Mesenchymal stem cell (in vitro differentiated cells and primary cell): ENCODE results near the gene IRF5.

Experiments
- DNase-seq: peaks from one replicate; pipeline ENCODE4 v3.0.0-alpha.2; 2013
- H2AFZ ChIP-seq: one replicate; pipeline ENCODE4 v1.6.1; 2013; ENCODE audit warnings: low read depth, mild to moderate bottlenecking, control low read depth, inconsistent platforms, low read length, moderate library complexity
- H2AK5ac ChIP-seq: 2 replicates; pipeline ENCODE4 v1.6.1; 2013; ENCODE audit warnings: low read length, moderate library complexity, mild to moderate bottlenecking, inconsistent platforms; ENCODE audit not compliant: severe bottlenecking
- H2BK120ac ChIP-seq: one replicate; pipeline ENCODE4 v1.6.1; 2013; ENCODE audit warnings: low read depth, mild to moderate bottlenecking, inconsistent platforms, low read length, moderate library complexity
- H2BK12ac ChIP-seq, 2 experiments: one replicate each; pipeline ENCODE4 v1.6.1; 2013; ENCODE audit warnings: inconsistent platforms in 2 of 2, low read length in 2 of 2, mild to moderate bottlenecking in 2 of 2, moderate library complexity in 2 of 2, control low read depth in 1 of 2
- H2BK15ac ChIP-seq: one replicate; pipeline ENCODE4 v1.6.1; 2013; ENCODE audit warnings: mild to moderate bottlenecking, low read depth, inconsistent platforms; ENCODE audit not compliant: poor library complexity, severe bottlenecking
- H2BK5ac ChIP-seq: 2 replicates; pipeline ENCODE4 v1.6.1; 2013; ENCODE audit warnings: low read depth, mild to moderate bottlenecking, low read length, control low read depth, inconsistent platforms; ENCODE audit not compliant: poor library complexity, severe bottlenecking
- H3K14ac ChIP-seq, 2 experiments: one replicate each; pipeline ENCODE4 v1.6.1; 2013; ENCODE audit warnings: inconsistent platforms in 2 of 2, low read length in 2 of 2, control low read depth in 1 of 2, mild to moderate bottlenecking in 1 of 2, moderate library complexity in 1 of 2
- H3K18ac ChIP-seq, 2 experiments: one replicate each; pipeline ENCODE4 v1.6.1; 2013; ENCODE audit warnings: inconsistent platforms in 2 of 2, low read length in 2 of 2, control low read depth in 1 of 2, low read depth in 1 of 2, mild to moderate bottlenecking in 1 of 2
- H3K23ac ChIP-seq, 2 experiments: one replicate each; pipeline ENCODE4 v1.6.1; 2013; ENCODE audit warnings: inconsistent platforms in 2 of 2, low read length in 2 of 2, mild to moderate bottlenecking in 2 of 2, moderate library complexity in 2 of 2, control low read depth in 1 of 2
- H3K27ac ChIP-seq: 2 replicates; pipeline ENCODE4 v1.5.1; 2013; ENCODE audit warnings: mild to moderate bottlenecking, moderate library complexity, low read length, control low read depth, inconsistent platforms; ENCODE audit not compliant: poor library complexity, severe bottlenecking
- H3K27me3 ChIP-seq, 2 experiments: 2 replicates each; pipeline versions ENCODE4 v1.6.1 to v1.7.0; 2013; ENCODE audit warnings: low read length in 2 of 2, mild to moderate bottlenecking in 2 of 2, moderate library complexity in 2 of 2, control low read depth in 1 of 2, inconsistent platforms in 1 of 2; ENCODE audit not compliant: control insufficient read depth in 1 of 2, insufficient read depth in 1 of 2
- H3K36me3 ChIP-seq, 2 experiments: 2 replicates each; pipeline versions ENCODE4 v1.6.1 to v1.7.0; 2013; ENCODE audit warnings: low read length in 2 of 2, control low read depth in 1 of 2, inconsistent platforms in 1 of 2, low read depth in 1 of 2, mild to moderate bottlenecking in 1 of 2; ENCODE audit not compliant: insufficient read depth in 2 of 2, control insufficient read depth in 1 of 2
- H3K4ac ChIP-seq, 2 experiments: one replicate each; pipeline ENCODE4 v1.6.1; 2013; ENCODE audit warnings: inconsistent platforms in 2 of 2, low read length in 2 of 2, mild to moderate bottlenecking in 2 of 2, moderate library complexity in 2 of 2, control low read depth in 1 of 2, low read depth in 1 of 2
- H3K4me1 ChIP-seq: 2 replicates; pipeline ENCODE4 v1.6.1; 2013; ENCODE audit warnings: low read depth, low read length, control low read depth; ENCODE audit not compliant: control insufficient read depth, insufficient read depth
- H3K4me2 ChIP-seq: 2 replicates; pipeline ENCODE4 v1.6.1; 2013; ENCODE audit warnings: low read length, mild to moderate bottlenecking, inconsistent platforms; ENCODE audit not compliant: poor library complexity, severe bottlenecking
- H3K4me3 ChIP-seq, 2 experiments: 2 replicates each; pipeline versions ENCODE4 v1.5.1 to v1.7.0; 2013; ENCODE audit warnings: low read length in 2 of 2, mild to moderate bottlenecking in 2 of 2, control low read depth in 1 of 2, low read depth in 1 of 2; ENCODE audit not compliant: insufficient read depth in 1 of 2
- H3K79me1 ChIP-seq: replicated peaks from 2 replicates; pipeline ENCODE4 v1.6.1; 2013; ENCODE audit warnings: mild to moderate bottlenecking, control low read depth, low read length, inconsistent platforms; ENCODE audit not compliant: poor library complexity, severe bottlenecking
- H3K9ac ChIP-seq: 2 replicates; pipeline ENCODE4 v1.7.0; 2013; ENCODE audit warnings: mild to moderate bottlenecking, low read length, moderate library complexity
- H3K9me3 ChIP-seq: 2 replicates; pipeline ENCODE4 v1.7.0; 2013; ENCODE audit warnings: mild to moderate bottlenecking, low read length; ENCODE audit not compliant: control insufficient read depth
- H4K8ac ChIP-seq: one replicate; pipeline ENCODE4 v1.6.1; 2013; ENCODE audit warnings: inconsistent platforms, mild to moderate bottlenecking, low read length, moderate library complexity
- H4K91ac ChIP-seq: one replicate; pipeline ENCODE4 v1.6.1; 2013; ENCODE audit warnings: mild to moderate bottlenecking, low read length, inconsistent platforms
- WGBS: methylation state at CpG from one replicate; pipeline ENCODE4 v1.1.7; 2013; ENCODE audit warnings: mixed read lengths; 5-methylcytosine and 5-hydroxymethylcytosine counted together

Gene IRF5

DNA sequence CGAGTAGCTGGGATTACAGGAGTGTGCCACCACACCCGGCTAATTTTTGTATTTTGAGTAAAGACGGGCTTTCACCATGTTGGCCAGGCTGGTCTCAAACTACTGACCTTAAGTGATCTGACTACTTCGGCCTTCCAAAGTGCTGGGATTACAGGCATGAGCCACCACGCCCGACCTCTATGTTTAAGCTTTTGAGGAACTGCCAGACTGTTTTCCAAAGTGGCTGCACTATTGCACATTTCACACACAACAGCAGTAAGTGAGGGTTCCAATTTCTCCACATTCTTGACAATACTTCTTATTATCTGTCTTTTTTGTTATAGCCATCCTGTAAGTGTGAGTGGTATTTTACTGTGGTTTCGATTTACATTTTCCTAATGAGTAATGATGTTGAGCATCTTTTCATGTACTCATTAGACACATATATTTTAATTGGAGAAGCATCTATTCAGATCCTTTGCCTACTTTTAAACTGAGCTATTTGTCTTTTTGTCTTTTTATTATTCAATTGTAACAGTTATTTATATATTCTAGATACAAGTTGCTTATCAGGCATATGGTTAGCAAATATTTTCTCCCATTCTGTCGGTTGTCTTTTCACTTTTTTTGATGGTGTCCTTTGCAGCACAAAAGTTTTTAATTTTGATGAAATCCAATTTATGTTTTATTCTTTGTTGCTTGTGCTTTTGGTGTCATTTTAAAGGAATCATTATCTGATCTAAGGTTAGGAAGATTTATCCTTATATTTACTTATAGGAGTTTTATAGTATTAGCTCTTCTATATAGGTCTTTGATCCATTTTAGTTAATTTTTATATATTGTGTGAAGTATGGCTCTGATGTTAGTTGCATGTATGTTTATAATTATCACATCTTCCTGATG lies 12.8 kb upstream of the IRF5 start:
- Histone ChIP-seq H3K9me3 (no peaks in the 10 kb centered on the region), H3K79me1 (no peaks in the 10 kb centered on the region)
- WGBS: 87% methylated on average over 7 of the region's 8 CpGs

GRCh38 chr7:128928159-128928813 lies 9.4 kb upstream of the IRF5 start:
- no peak overlapping the region for H3K23ac ChIP-seq
- no peak overlapping the region for H4K91ac ChIP-seq
- peaks cover 7 to 28% of the 10 kb centered on the region in 2 experiments for H3K27me3 ChIP-seq
- H3K4ac ChIP-seq: no peak overlapping the region
- 83% methylated on average over 8 of the region's 8 CpGs for WGBS
- H3K9ac ChIP-seq: no peak overlapping the region
- H2AK5ac ChIP-seq: no peak overlapping the region
- no peak overlapping the region for H3K4me2 ChIP-seq
- H3K18ac ChIP-seq: no peak overlapping the region
- no peak for DNase-seq
- no peak overlapping the region for H3K14ac ChIP-seq
- H2AFZ ChIP-seq: no peak overlapping the region
- H2BK15ac ChIP-seq: no peak overlapping the region
- H3K27ac ChIP-seq: no peak overlapping the region
- H3K9me3 ChIP-seq: no peaks in the 10 kb centered on the region
- H3K4me1 ChIP-seq: peaks cover 2% of the 10 kb centered on the region
- H2BK5ac ChIP-seq: no peak overlapping the region
- no peak overlapping the region for H2BK12ac ChIP-seq
- no peaks in the 10 kb centered on the region for H3K36me3 ChIP-seq
- no peak overlapping the region for H3K4me3 ChIP-seq
- no peaks in the 10 kb centered on the region for H3K79me1 ChIP-seq
- no peak overlapping the region for H2BK120ac ChIP-seq
- H4K8ac ChIP-seq: no peak overlapping the region

More for the DNA sequence above, 12.8 kb upstream of the IRF5 start:
- Histone ChIP-seq H2BK12ac (no peak overlapping the region), H2BK15ac (no peak overlapping the region), H3K27me3 (peaks cover 36 to 44% of the 10 kb centered on the region in 2 experiments), H4K91ac (no peak overlapping the region), H2AK5ac (no peak overlapping the region), H3K27ac (no peak overlapping the region), H3K4me1 (peaks cover 11% of the 10 kb centered on the region), H2BK120ac (no peak overlapping the region), H3K4me2 (no peak overlapping the region), H3K4ac (no peak overlapping the region), H3K14ac (no peak overlapping the region), H2BK5ac (no peak overlapping the region), H3K18ac (no peak overlapping the region), H3K23ac (no peak overlapping the region), H3K4me3 (no peak overlapping the region), H2AFZ (no peak overlapping the region), H4K8ac (no peak overlapping the region), H3K36me3 (no peaks in the 10 kb centered on the region), H3K9ac (no peak overlapping the region)
- no peak for DNase-seq

GRCh38 chr7:128928882-128929788 lies 8.6 kb upstream of the IRF5 start:
- WGBS: 73% methylated on average over 14 of the region's 14 CpGs
- H2BK5ac ChIP-seq: no peak overlapping the region
- peaks cover 3% of the 10 kb centered on the region for H3K4me1 ChIP-seq

More at GRCh38 chr7:128928882-128929788, 8.6 kb upstream of the IRF5 start:
- no peak overlapping the region for H4K8ac ChIP-seq
- no peak overlapping the region for H2AFZ ChIP-seq
- no peak overlapping the region for H2BK12ac ChIP-seq
- no peaks in the 10 kb centered on the region for H3K79me1 ChIP-seq
- H3K4ac ChIP-seq: no peak overlapping the region
- peaks cover 4 to 29% of the 10 kb centered on the region in 2 experiments for H3K27me3 ChIP-seq
- no peak overlapping the region for H2BK120ac ChIP-seq
- peak overlapping the region in 1 of 2 experiments; percentile 19 for H3K14ac ChIP-seq
- no peaks in the 10 kb centered on the region for H3K9me3 ChIP-seq
- no peak overlapping the region for H2BK15ac ChIP-seq
- no peak for DNase-seq
- H3K4me2 ChIP-seq: no peak overlapping the region
- H3K18ac ChIP-seq: no peak overlapping the region
- no peaks in the 10 kb centered on the region for H3K36me3 ChIP-seq
- H4K91ac ChIP-seq: no peak overlapping the region
- no peak overlapping the region for H3K27ac ChIP-seq
- no peak overlapping the region for H3K23ac ChIP-seq
- no peak overlapping the region for H2AK5ac ChIP-seq
- H3K9ac ChIP-seq: no peak overlapping the region
- no peak overlapping the region for H3K4me3 ChIP-seq
